HL-60 (cell line): ENCODE results near the gene DENND4B.

ENCODE experiments used
- DNase-seq, 2 experiments: peaks; one replicate each; pipeline ENCODE4 v3.0.0-alpha.2; 2010 to 2020; ENCODE audit warnings: low read depth in 1 of 2, low spot score in 1 of 2
- H3K27ac ChIP-seq: fragments of 250-450 bp; sonication (Bioruptor Pico); replicated peaks from 2 replicates; pipeline ENCODE4 v1.5.1; 2020; ENCODE audit warnings: mild to moderate bottlenecking, moderate library complexity
- H3K27me3 ChIP-seq: fragments of 250-450 bp; sonication (Bioruptor Pico); 2 replicates; pipeline ENCODE4 v1.5.1; 2021; ENCODE audit warnings: mild to moderate bottlenecking, moderate library complexity; ENCODE audit not compliant: insufficient read depth, poor library complexity, severe bottlenecking
- H3K4me3 ChIP-seq: replicated peaks from 2 replicates; pipeline ENCODE4 v1.5.1; 2011; ENCODE audit warnings: mild to moderate bottlenecking, control low read depth, low read length; ENCODE audit not compliant: insufficient read depth
- GABPA ChIP-seq: IDR thresholded peaks from 2 replicates; pipeline ENCODE4 v1.6.1; 2012; ENCODE audit warnings: low read depth
- POLR2AphosphoS5 ChIP-seq: IDR thresholded peaks from 2 replicates; pipeline ENCODE4 v1.6.1; 2012; ENCODE audit warnings: low read depth
- SPI1 ChIP-seq: IDR thresholded peaks from 2 replicates; pipeline ENCODE4 v1.6.1; 2012; ENCODE audit warnings: low read depth, mild to moderate bottlenecking, borderline replicate concordance
- long read RNA-seq: library from polyadenylated mRNA; unstranded; transcript quantifications from one replicate; pipeline ENCODE4 v2.0.0, GENCODE V29; 2020
- TF ChIP-seq, protein P1 (sequence below): IDR thresholded peaks from 2 replicates; pipeline ENCODE4 v1.6.1; 2012; ENCODE audit warnings: low read depth; ENCODE audit not compliant: insufficient replicate concordance
- TF ChIP-seq, protein P2 (sequence below): IDR thresholded peaks from one replicate; pipeline ENCODE4 v1.5.1; 2011; ENCODE audit warnings: low read length, control low read depth, inconsistent platforms; ENCODE audit not compliant: insufficient read depth

Gene DENND4B, protein sequence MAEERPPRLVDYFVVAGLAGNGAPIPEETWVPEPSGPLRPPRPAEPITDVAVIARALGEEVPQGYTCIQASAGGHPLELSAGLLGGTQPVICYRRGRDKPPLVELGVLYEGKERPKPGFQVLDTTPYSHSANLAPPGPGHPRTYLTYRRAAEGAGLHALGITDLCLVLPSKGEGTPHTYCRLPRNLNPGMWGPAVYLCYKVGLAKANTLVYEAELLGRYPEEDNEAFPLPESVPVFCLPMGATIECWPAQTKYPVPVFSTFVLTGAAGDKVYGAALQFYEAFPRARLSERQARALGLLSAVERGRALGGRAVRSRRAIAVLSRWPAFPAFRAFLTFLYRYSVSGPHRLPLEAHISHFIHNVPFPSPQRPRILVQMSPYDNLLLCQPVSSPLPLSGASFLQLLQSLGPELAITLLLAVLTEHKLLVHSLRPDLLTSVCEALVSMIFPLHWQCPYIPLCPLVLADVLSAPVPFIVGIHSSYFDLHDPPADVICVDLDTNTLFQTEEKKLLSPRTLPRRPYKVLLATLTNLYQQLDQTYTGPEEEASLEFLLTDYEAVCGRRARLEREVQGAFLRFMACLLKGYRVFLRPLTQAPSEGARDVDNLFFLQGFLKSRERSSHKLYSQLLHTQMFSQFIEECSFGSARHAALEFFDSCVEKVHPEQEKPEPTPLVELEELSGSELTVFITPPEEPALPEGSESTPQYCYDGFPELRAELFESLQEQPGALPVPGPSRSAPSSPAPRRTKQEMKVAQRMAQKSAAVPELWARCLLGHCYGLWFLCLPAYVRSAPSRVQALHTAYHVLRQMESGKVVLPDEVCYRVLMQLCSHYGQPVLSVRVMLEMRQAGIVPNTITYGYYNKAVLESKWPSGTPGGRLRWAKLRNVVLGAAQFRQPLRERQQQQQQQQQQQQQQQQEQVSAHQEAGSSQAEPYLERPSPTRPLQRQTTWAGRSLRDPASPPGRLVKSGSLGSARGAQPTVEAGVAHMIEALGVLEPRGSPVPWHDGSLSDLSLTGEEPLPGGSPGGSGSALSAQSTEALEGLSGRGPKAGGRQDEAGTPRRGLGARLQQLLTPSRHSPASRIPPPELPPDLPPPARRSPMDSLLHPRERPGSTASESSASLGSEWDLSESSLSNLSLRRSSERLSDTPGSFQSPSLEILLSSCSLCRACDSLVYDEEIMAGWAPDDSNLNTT (N-terminal part only)
- long read RNA-seq, partial matches to known transcripts = 30 of 38 reads
- long read RNA-seq, other reads (novel, unspliced or antisense) = 8 of 38 reads

- peak within 1 kb of the TSS; percentile 68 for H3K4me3 ChIP-seq
- no peaks in the 10 kb centered on the region for H3K27me3 ChIP-seq
- H3K27ac ChIP-seq = peak within 1 kb of the TSS; percentile 96
- peak; percentile 71 to 84 for DNase-seq
- TF ChIP-seq SPI1 (peak; percentile 86; the same call in 1 of the 2 replicates), GABPA (no peak), POLR2AphosphoS5 (no peak; the same call in none of the 2 replicates)
- TF ChIP-seq, protein P1, sequence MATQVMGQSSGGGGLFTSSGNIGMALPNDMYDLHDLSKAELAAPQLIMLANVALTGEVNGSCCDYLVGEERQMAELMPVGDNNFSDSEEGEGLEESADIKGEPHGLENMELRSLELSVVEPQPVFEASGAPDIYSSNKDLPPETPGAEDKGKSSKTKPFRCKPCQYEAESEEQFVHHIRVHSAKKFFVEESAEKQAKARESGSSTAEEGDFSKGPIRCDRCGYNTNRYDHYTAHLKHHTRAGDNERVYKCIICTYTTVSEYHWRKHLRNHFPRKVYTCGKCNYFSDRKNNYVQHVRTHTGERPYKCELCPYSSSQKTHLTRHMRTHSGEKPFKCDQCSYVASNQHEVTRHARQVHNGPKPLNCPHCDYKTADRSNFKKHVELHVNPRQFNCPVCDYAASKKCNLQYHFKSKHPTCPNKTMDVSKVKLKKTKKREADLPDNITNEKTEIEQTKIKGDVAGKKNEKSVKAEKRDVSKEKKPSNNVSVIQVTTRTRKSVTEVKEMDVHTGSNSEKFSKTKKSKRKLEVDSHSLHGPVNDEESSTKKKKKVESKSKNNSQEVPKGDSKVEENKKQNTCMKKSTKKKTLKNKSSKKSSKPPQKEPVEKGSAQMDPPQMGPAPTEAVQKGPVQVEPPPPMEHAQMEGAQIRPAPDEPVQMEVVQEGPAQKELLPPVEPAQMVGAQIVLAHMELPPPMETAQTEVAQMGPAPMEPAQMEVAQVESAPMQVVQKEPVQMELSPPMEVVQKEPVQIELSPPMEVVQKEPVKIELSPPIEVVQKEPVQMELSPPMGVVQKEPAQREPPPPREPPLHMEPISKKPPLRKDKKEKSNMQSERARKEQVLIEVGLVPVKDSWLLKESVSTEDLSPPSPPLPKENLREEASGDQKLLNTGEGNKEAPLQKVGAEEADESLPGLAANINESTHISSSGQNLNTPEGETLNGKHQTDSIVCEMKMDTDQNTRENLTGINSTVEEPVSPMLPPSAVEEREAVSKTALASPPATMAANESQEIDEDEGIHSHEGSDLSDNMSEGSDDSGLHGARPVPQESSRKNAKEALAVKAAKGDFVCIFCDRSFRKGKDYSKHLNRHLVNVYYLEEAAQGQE = no peak
- TF ChIP-seq, protein P2, sequence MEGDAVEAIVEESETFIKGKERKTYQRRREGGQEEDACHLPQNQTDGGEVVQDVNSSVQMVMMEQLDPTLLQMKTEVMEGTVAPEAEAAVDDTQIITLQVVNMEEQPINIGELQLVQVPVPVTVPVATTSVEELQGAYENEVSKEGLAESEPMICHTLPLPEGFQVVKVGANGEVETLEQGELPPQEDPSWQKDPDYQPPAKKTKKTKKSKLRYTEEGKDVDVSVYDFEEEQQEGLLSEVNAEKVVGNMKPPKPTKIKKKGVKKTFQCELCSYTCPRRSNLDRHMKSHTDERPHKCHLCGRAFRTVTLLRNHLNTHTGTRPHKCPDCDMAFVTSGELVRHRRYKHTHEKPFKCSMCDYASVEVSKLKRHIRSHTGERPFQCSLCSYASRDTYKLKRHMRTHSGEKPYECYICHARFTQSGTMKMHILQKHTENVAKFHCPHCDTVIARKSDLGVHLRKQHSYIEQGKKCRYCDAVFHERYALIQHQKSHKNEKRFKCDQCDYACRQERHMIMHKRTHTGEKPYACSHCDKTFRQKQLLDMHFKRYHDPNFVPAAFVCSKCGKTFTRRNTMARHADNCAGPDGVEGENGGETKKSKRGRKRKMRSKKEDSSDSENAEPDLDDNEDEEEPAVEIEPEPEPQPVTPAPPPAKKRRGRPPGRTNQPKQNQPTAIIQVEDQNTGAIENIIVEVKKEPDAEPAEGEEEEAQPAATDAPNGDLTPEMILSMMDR = peak; percentile 82
Measured at GRCh38 chr1:153946622-153947241, at the start of gene DENND4B. Gene DENND4B (minus strand): TSS chr1:153946718. CDS start chr1:153944374, 2,344 bp downstream.

GRCh38 chr1:153995640-153996039 lies 49.1 kb upstream of the DENND4B start:
- no peak overlapping the region for H3K27ac ChIP-seq
- no peak overlapping the region for H3K4me3 ChIP-seq
- no peak for DNase-seq
- TF ChIP-seq, protein P1 = no peak
- no peak for TF ChIP-seq GABPA
- TF ChIP-seq SPI1 = no peak
- H3K27me3 ChIP-seq = no peaks in the 10 kb centered on the region

GRCh38 chr1:153995202-153995601 lies 48.7 kb upstream of the DENND4B start:
- no peak for DNase-seq
- H3K27me3 ChIP-seq = no peaks in the 10 kb centered on the region
- TF ChIP-seq SPI1 (no peak), GABPA (no peak), POLR2AphosphoS5 (no peak)
- TF ChIP-seq, protein P2 = no peak
- TF ChIP-seq, protein P1 = no peak
- H3K27ac ChIP-seq = no peak overlapping the region
- H3K4me3 ChIP-seq = no peak overlapping the region
